Measurements from ENCODE around the gene SYNDIG1.

- TF ChIP-seq CTCF (IDR thresholded peaks at IDR 0.05) (no peak), POLR2A (IDR thresholded peaks at IDR 0.05) (no peak)
Observed at GRCh38 chr20:24604966-24605665, 135.7 kb downstream of the SYNDIG1 start.

All from uterus (tissue), 2 donors.